Measurements from ENCODE around the gene SOWAHD. TPM values are rescaled to one million over a fixed set of nuclear protein-coding genes. Genes with fewer than 3 reads are reported as not detected.

The SOWAHD gene, protein sequence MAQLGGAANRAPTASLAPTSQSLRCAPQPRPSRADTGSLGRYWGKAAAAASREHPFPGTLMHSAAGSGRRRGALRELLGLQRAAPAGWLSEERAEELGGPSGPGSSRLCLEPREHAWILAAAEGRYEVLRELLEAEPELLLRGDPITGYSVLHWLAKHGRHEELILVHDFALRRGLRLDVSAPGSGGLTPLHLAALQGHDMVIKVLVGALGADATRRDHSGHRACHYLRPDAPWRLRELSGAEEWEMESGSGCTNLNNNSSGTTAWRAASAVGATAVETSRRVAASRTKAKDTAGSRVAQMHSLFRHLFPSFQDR
- not detected in 2 replicates for total RNA-seq

GRCh38 chrX:119757979-119758730 is at the start of gene SOWAHD:
Gene SOWAHD (plus strand): TSS chrX:119758588. CDS start chrX:119758668, 80 bp downstream.

GRCh38 chrX:119791437-119792231 is 33.2 kb downstream of the SOWAHD start, which contains the start of gene RPL39:
Gene RPL39 (minus strand): TSS chrX:119791630. CDS start chrX:119791576, 54 bp downstream.

Other genes with a start within 250 kb of the SOWAHD start
- gene STEEP1, start 193.2 kb upstream of the SOWAHD start, total RNA-seq = 45.5 and 55.3 TPM in 2 replicates
- 17.2 and 18.2 TPM in 2 replicates for gene UBE2A, start 184.0 kb upstream of the SOWAHD start, total RNA-seq
- gene NKRF, start 152.2 kb upstream of the SOWAHD start, total RNA-seq = 5.8 and 7.4 TPM in 2 replicates
- 24.9 and 27.6 TPM in 2 replicates for gene SEPTIN6, start 65.4 kb upstream of the SOWAHD start, total RNA-seq
- 4,155 and 8,859 TPM in 2 replicates for gene RPL39, start 33.0 kb downstream of the SOWAHD start, total RNA-seq
- gene UPF3B, start 94.4 kb downstream of the SOWAHD start, total RNA-seq = 1.6 and 2.1 TPM in 2 replicates
- 15.0 and 17.5 TPM in 2 replicates for gene RNF113A, start 113.1 kb downstream of the SOWAHD start, total RNA-seq
- gene NDUFA1, start 113.2 kb downstream of the SOWAHD start, total RNA-seq = 65.2 and 101 TPM in 2 replicates
- not detected in 2 replicates for gene AKAP14, start 137.3 kb downstream of the SOWAHD start, total RNA-seq
- gene NKAP, start 185.2 kb downstream of the SOWAHD start, total RNA-seq = 3.0 and 4.2 TPM in 2 replicates